ENCODE results near the gene TSG101. TPM values are rescaled to one million over a fixed set of nuclear protein-coding genes. Genes with fewer than 3 reads are reported as not detected.

TSG101 gene
- total and polyA plus RNA-seq, 2 experiments from 2014 or later = 78.6 to 105 TPM

DNA sequence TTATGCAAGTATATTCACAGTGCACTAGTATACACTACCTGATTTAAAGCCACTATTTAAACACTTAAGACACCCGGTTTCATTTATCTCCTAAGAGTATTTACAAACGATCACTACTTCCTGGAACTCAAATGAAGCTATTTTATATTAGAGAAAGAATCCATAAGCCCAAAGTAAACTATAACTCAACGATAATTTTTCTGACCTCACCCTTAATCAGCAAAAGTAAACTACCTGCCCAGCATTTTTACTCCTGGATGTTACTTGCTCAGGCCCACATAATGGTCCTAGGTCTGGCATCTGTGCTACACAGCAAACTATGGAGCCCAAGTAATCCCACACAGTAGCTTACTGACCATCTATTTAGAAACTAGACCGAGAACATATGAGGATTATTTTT, 33.4 kb downstream of the TSG101 start:
- Histone ChIP-seq H3K4me3 (no peak overlapping the region), H3K4me1 (ENCODE audit: insufficient read depth) (peaks cover 18% of the 10 kb centered on the region), H3K9me3 (ENCODE audit: low read depth) (no peaks in the 10 kb centered on the region), H2AFZ (no peak overlapping the region), H3K27ac (peak overlapping the region; percentile 41), H3K27me3 (no peaks in the 10 kb centered on the region), H3K9me2 (replicated peaks; ENCODE audit: insufficient read depth) (no peaks in the 10 kb centered on the region), H3K4me2 (no peak overlapping the region), H3K79me2 (no peaks in the 10 kb centered on the region), H4K20me1 (ENCODE audit: insufficient read depth, poor library complexity, severe bottlenecking) (no peaks in the 10 kb centered on the region), H3K36me3 (replicated peaks; ENCODE audit: insufficient read depth, low read depth) (no peaks in the 10 kb centered on the region)
- TF ChIP-seq, protein P1, sequence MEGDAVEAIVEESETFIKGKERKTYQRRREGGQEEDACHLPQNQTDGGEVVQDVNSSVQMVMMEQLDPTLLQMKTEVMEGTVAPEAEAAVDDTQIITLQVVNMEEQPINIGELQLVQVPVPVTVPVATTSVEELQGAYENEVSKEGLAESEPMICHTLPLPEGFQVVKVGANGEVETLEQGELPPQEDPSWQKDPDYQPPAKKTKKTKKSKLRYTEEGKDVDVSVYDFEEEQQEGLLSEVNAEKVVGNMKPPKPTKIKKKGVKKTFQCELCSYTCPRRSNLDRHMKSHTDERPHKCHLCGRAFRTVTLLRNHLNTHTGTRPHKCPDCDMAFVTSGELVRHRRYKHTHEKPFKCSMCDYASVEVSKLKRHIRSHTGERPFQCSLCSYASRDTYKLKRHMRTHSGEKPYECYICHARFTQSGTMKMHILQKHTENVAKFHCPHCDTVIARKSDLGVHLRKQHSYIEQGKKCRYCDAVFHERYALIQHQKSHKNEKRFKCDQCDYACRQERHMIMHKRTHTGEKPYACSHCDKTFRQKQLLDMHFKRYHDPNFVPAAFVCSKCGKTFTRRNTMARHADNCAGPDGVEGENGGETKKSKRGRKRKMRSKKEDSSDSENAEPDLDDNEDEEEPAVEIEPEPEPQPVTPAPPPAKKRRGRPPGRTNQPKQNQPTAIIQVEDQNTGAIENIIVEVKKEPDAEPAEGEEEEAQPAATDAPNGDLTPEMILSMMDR (IDR thresholded peaks at IDR 0.05; ENCODE audit: poor library complexity) = no peak
- TF ChIP-seq EZH2phosphoT487 (IDR thresholded peaks at IDR 0.05; ENCODE audit: low read depth, severe bottlenecking, unreplicated experiment) = no peak
- TF ChIP-seq EZH2 (IDR thresholded peaks at IDR 0.05; ENCODE audit: borderline replicate concordance) = no peak
- DNase-seq (ENCODE audit: low spot score) = no peak
- 68% methylated on average over 4 of the region's 4 CpGs for WGBS (ENCODE audit: low lambda C conversion rate, missing lambda C conversion rate)

DNA sequence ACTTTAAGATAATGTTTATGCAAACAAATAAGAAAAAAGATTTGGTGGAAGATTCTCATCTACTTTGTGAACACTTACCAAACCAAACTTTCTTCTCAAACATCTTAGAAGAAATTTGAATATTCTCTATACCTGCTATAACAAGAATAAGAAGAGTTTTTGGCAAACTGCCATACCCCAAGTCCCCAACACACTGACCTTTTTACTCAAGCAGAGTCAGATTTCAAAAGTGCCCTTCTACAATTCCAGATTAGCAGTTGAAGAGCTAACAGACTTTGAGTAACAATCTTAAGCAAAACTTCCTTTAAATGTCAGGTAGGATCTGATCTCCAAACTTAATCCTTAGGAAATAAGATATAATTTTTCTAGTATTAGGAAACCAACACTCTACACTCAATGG, 33.9 kb downstream of the TSG101 start:
- Histone ChIP-seq H3K36me3 (replicated peaks; ENCODE audit: insufficient read depth, low read depth) (no peaks in the 10 kb centered on the region), H2AFZ (no peak overlapping the region), H3K27me3 (no peaks in the 10 kb centered on the region), H3K9me3 (ENCODE audit: low read depth) (no peaks in the 10 kb centered on the region), H3K79me2 (no peaks in the 10 kb centered on the region), H3K9me2 (replicated peaks; ENCODE audit: insufficient read depth) (no peaks in the 10 kb centered on the region), H3K4me2 (no peak overlapping the region), H3K27ac (peak overlapping the region; percentile 41), H4K20me1 (ENCODE audit: insufficient read depth, poor library complexity, severe bottlenecking) (no peaks in the 10 kb centered on the region), H3K4me3 (no peak overlapping the region), H3K4me1 (ENCODE audit: insufficient read depth) (peaks cover 18% of the 10 kb centered on the region)
- TF ChIP-seq, protein P1 (IDR thresholded peaks at IDR 0.05; ENCODE audit: poor library complexity) = no peak
- TF ChIP-seq EZH2 (IDR thresholded peaks at IDR 0.05; ENCODE audit: borderline replicate concordance) = no peak
- no peak for TF ChIP-seq EZH2phosphoT487 (IDR thresholded peaks at IDR 0.05; ENCODE audit: low read depth, severe bottlenecking, unreplicated experiment)
- peak; percentile 13 for DNase-seq (ENCODE audit: low spot score)

DNA sequence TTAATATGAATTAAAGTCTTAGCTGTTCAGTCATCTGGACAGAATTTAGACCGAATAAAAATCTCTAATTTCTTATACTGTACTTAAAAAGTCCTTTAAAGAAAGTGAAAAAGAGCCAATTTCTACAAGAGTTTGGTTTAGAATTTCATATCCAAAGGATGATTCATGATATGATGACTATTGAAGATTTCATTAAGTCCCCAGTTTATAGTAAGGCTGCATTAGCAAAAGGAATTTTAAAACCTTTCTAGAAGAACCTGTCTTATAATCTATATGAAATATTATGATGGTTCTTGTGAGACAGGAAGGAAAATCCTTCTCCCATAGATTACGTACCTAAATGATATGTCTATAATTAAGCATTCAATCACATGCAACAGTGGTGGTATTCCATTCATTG, 34.8 kb downstream of the TSG101 start:
- peaks cover 5% of the 10 kb centered on the region for H3K9me3 ChIP-seq (ENCODE audit: low read depth)
- H2AFZ ChIP-seq = no peak overlapping the region
- peaks cover 18% of the 10 kb centered on the region for H3K4me1 ChIP-seq (ENCODE audit: insufficient read depth)
- no peak for TF ChIP-seq EZH2phosphoT487 (IDR thresholded peaks at IDR 0.05; ENCODE audit: low read depth, severe bottlenecking, unreplicated experiment)
- TF ChIP-seq EZH2 (IDR thresholded peaks at IDR 0.05; ENCODE audit: borderline replicate concordance) = no peak
- TF ChIP-seq, protein P1 (IDR thresholded peaks at IDR 0.05; ENCODE audit: poor library complexity) = no peak
- H3K4me2 ChIP-seq = no peak overlapping the region
- no peaks in the 10 kb centered on the region for H3K27me3 ChIP-seq
- no peak overlapping the region for H3K4me3 ChIP-seq
- 98% methylated on average over 2 of the region's 2 CpGs for WGBS (ENCODE audit: low lambda C conversion rate, missing lambda C conversion rate)
- H3K9me2 ChIP-seq (replicated peaks; ENCODE audit: insufficient read depth) = no peaks in the 10 kb centered on the region
- no peak overlapping the region for H3K27ac ChIP-seq
- H3K79me2 ChIP-seq = peaks cover 5% of the 10 kb centered on the region
- no peaks in the 10 kb centered on the region for H4K20me1 ChIP-seq (ENCODE audit: insufficient read depth, poor library complexity, severe bottlenecking)
- DNase-seq (ENCODE audit: low spot score) = no peak
- H3K36me3 ChIP-seq (replicated peaks; ENCODE audit: insufficient read depth, low read depth) = no peaks in the 10 kb centered on the region
